A549 (cell line): ENCODE results near the gene STAP2. TPM values are rescaled to one million over a fixed set of nuclear protein-coding genes. Genes with fewer than 3 reads are reported as not detected.

ENCODE experiments used
- ATAC-seq, 2 experiments: fragments of 200-7000 bp in 1 of 2; fragments of >200 bp in 1 of 2; cut with Nextera tagmentation in 1 of 2; cut with Tn5 transposase in 1 of 2; 3 replicates each; pipeline versions ENCODE4 v1.8.0 to v1.9.1; 2018 to 2020; ENCODE audit warnings: mild to moderate bottlenecking in 1 of 2, moderate library complexity in 1 of 2
- CTCF ChIA-PET: fragments of 300-600 bp; sonication (Branson Sonifier 250); formaldehyde crosslinking; extraction: SDS; loops from one replicate; lab custom pipeline; 2021; ENCODE audit warnings: antibody characterized with exemption, inconsistent platforms; lab: Yijun Ruan, JAX
- POLR2A ChIA-PET: fragments of 350-600 bp; formaldehyde crosslinking; extraction: SDS; loops from one replicate; lab custom pipeline; 2021; ENCODE audit warnings: antibody characterized with exemption, inconsistent platforms; lab: Yijun Ruan, JAX
- DNase-seq, 2 experiments: peaks; one replicate each; pipeline versions ENCODE4 v3.0.0 to v3.0.0-alpha.2; 2011 to 2016; ENCODE audit warnings: low read depth in 1 of 2, low spot score in 1 of 2
- FAIRE-seq: peaks from 2 replicates; lab custom pipeline; 2011; peaks lifted over from hg19 to GRCh38; lab: Jason Lieb, UNC
- H3K27ac ChIP-seq, 2 experiments: fragments of >200 bp; sonication (Bioruptor Twin); formaldehyde crosslinking; 3 replicates each; pipeline ENCODE4 v1.5.1; 2016 to 2017
- H3K4me1 ChIP-seq: fragments of >200 bp; sonication (Bioruptor Twin); formaldehyde crosslinking; 3 replicates; pipeline ENCODE4 v1.6.1; 2016
- H3K4me2 ChIP-seq: fragments of >200 bp; sonication (Bioruptor Twin); formaldehyde crosslinking; 3 replicates; pipeline ENCODE4 v1.6.1; 2016
- H3K4me3 ChIP-seq: fragments of >200 bp; sonication (Bioruptor Twin); formaldehyde crosslinking; 3 replicates; pipeline ENCODE4 v1.5.1; 2016
- H3K9me3 ChIP-seq: fragments of >200 bp; sonication (Bioruptor Twin); formaldehyde crosslinking; 3 replicates; pipeline ENCODE4 v1.6.1; 2016
- CHD2 ChIP-seq: fragments of 150-350 bp; IDR thresholded peaks from 2 replicates; pipeline ENCODE4 v1.6.1; 2014; ENCODE audit warnings: low read length; ENCODE audit not compliant: partially characterized antibody
- EHF ChIP-seq: fragments of 250-450 bp; sonication (Bioruptor Pico); IDR thresholded peaks from 2 replicates; pipeline ENCODE4 v1.5.0; 2020; ENCODE audit warnings: mild to moderate bottlenecking
- FOSB ChIP-seq: fragments of 250-450 bp; sonication (Bioruptor Pico); IDR thresholded peaks from 2 replicates; pipeline ENCODE4 v1.5.0; 2020; ENCODE audit warnings: mild to moderate bottlenecking, moderate library complexity
- FOXS1 ChIP-seq: fragments of 250-450 bp; sonication (Bioruptor Pico); IDR thresholded peaks from 2 replicates; pipeline ENCODE4 v1.5.0; 2020; ENCODE audit warnings: mild to moderate bottlenecking, moderate library complexity
- HEYL ChIP-seq: fragments of 250-450 bp; sonication (Bioruptor Pico); IDR thresholded peaks from 2 replicates; pipeline ENCODE4 v1.8.0; 2021; ENCODE audit warnings: mild to moderate bottlenecking, moderate library complexity
- KDM1A ChIP-seq: fragments of 200-600 bp; sonication (generic); IDR thresholded peaks from 2 replicates; pipeline ENCODE4 v1.6.1; 2016; ENCODE audit warnings: low read depth, mild to moderate bottlenecking
- POLR2AphosphoS2 ChIP-seq: conservative IDR thresholded peaks from 2 replicates; pipeline ENCODE4 v1.6.1; 2012; ENCODE audit warnings: low read length, improper control_type of control experiment, inconsistent platforms
- REST ChIP-seq: fragments of 200-600 bp; sonication (generic); IDR thresholded peaks from 2 replicates; pipeline ENCODE4 v1.6.1; 2016; ENCODE audit warnings: antibody characterized with exemption, mild to moderate bottlenecking, moderate library complexity
- RFX5 ChIP-seq: fragments of 450-650 bp; IDR thresholded peaks from 2 replicates; pipeline ENCODE4 v1.7.1; 2014; ENCODE audit warnings: antibody characterized with exemption, mild to moderate bottlenecking, moderate library complexity
- SREBF2 ChIP-seq: fragments of 450-650 bp; IDR thresholded peaks from 2 replicates; pipeline ENCODE4 v1.6.1; 2014; ENCODE audit warnings: mild to moderate bottlenecking, moderate library complexity
- ZFP36 ChIP-seq: fragments of 450-650 bp; IDR thresholded peaks from 2 replicates; pipeline ENCODE4 v1.6.1; 2014; ENCODE audit warnings: borderline replicate concordance; ENCODE audit not compliant: partially characterized antibody
- WGBS: methylation state at CpG from one replicate; pipeline ENCODE4 v1.1.6; 2017; ENCODE audit errors: missing lambda C conversion rate; 5-methylcytosine and 5-hydroxymethylcytosine counted together
- polyA plus RNA-seq, 4 experiments: library from polyadenylated mRNA; depleted of rRNA in 3 of 4; stranded (reverse); fragments of >200 nt; fragmentation: RNase III in 1 of 4; extraction: RNeasy Plus Mini Kit Qiagen cat#74134 plus additional on column Dnase treatment in 1 of 4; gene quantifications; 2 replicates in 3 of 4; 3 replicates in 1 of 4; pipeline ENCODE4 v1.2.3, GENCODE V29; 2011 to 2017
- TF ChIP-seq, protein P1 (sequence below): fragments of 250-450 bp; sonication (Bioruptor Pico); IDR thresholded peaks from 2 replicates; pipeline ENCODE4 v1.5.0; 2021; ENCODE audit warnings: mild to moderate bottlenecking, moderate library complexity, borderline replicate concordance

The STAP2 gene
- polyA plus RNA-seq, 2 of the 4 experiments (the other 2 are of a cell fraction) = 0.19 TPM; not detected in 1

DNA sequence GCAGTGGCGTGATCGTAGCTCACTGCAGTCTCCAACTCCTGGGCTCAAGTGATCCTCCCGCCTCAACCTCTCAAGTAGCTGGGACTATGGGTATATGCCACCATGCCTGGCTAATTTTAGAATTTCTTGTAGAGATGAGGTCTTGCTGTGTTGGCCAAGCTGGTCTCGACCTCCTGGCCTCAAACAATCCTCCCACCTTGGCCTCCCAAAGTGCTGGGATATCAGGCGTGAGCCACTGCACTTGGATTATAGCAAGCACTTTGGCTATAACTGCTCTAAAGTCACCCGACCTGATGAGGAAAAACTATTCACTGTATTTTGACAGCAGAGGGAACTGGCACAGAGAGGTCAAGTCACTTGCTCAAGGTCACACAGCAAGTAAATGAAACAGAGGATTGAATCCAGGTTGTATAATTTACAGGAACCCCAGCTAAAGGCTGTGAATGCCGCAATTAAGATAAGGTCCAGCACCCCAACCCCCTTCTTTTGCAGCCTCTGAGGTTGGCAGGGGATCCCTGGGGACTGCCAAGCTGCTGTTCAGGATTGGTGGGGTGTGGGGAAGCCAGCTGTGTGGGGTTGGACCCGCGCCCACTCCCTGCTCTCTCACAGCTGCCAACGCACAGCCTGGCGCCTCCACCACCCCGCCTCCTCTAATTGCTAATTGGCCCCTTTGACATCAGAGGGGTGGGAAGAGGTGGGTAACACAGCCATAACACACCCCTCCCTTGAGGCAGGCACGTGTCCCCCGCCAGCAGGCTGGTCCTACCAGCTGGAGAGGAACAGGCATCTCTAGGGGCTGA, 42.5 kb downstream of the STAP2 start:
- ATAC-seq = no peak
- H3K4me1 ChIP-seq = no peaks in the 10 kb centered on the region
- ChIA-PET POLR2A (interaction anchor here (0.7 kb wide), 1 partner anchor 1477 kb away, joined by 3 read pairs; no protein-coding TSS in a partner anchor), CTCF (interaction anchor here (0.7 to 1.3 kb wide), 3 partner anchors 28 to 89 kb away, joined by 3 to 6 read pairs (median 3); no protein-coding TSS in a partner anchor)
- H3K9me3 ChIP-seq = no peaks in the 10 kb centered on the region
- FAIRE-seq = no peak
- no peak overlapping the region for H3K4me2 ChIP-seq
- WGBS = 69% methylated on average over 13 of the region's 14 CpGs
- H3K27ac ChIP-seq = no peak overlapping the region
- H3K4me3 ChIP-seq = no peak overlapping the region
- DNase-seq = no peak
- no peak for TF ChIP-seq SREBF2
- no peak for TF ChIP-seq REST
- TF ChIP-seq ZFP36 = peak; percentile 69
- TF ChIP-seq FOXS1 (CRISPR knock-in tag) = no peak
- TF ChIP-seq FOSB (CRISPR knock-in tag) = no peak
- TF ChIP-seq, all 56 proteins: peak for 1

GRCh38 chr19:4294389-4294788, 44.2 kb downstream of the STAP2 start:
- no peaks in the 10 kb centered on the region for H3K9me3 ChIP-seq
- FAIRE-seq = no peak
- DNase-seq = no peak
- WGBS = 71% methylated on average over 5 of the region's 10 CpGs
- no peak for TF ChIP-seq POLR2AphosphoS2
- POLR2A ChIA-PET = no interaction called here
- H3K27ac ChIP-seq = no peak overlapping the region
- H3K4me3 ChIP-seq = no peak overlapping the region
- CTCF ChIA-PET = no interaction called here
- no peak for ATAC-seq
- no peak overlapping the region for H3K4me2 ChIP-seq
- no peaks in the 10 kb centered on the region for H3K4me1 ChIP-seq

DNA sequence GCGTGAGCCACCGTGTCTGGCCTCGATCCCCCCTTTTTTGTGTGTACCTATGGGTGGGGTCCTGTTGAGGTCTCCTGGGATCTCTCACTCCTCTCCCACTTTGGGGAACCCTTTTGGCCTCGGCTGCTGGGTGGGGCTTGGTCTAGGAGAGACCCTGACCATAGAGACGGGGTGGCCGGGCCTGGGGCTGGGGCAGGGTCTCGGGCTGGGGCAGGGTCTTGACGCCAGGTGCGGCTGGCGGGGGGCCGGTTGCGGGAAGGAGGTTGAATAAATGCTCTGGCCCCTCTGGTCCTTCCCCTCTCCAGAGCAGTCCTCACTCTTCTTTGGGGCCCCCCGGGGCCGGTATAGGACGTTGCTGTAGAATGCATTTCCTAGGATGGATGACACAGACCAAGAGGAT, 46.1 kb downstream of the STAP2 start:
- Histone ChIP-seq H3K9me3 (no peaks in the 10 kb centered on the region), H3K4me2 (no peak overlapping the region), H3K4me1 (no peaks in the 10 kb centered on the region), H3K4me3 (no peak overlapping the region), H3K27ac (no peak overlapping the region)
- ChIA-PET CTCF (no interaction called here), POLR2A (no interaction called here)
- ATAC-seq (0 out of 6 replicates have a peak, but pooled peaks have one; percentile 33 to 43), DNase-seq (no peak), FAIRE-seq (no peak)
- no peak for TF ChIP-seq HEYL
- TF ChIP-seq RFX5 = no peak
- TF ChIP-seq EHF (CRISPR knock-in tag) = no peak
- TF ChIP-seq, protein P1, sequence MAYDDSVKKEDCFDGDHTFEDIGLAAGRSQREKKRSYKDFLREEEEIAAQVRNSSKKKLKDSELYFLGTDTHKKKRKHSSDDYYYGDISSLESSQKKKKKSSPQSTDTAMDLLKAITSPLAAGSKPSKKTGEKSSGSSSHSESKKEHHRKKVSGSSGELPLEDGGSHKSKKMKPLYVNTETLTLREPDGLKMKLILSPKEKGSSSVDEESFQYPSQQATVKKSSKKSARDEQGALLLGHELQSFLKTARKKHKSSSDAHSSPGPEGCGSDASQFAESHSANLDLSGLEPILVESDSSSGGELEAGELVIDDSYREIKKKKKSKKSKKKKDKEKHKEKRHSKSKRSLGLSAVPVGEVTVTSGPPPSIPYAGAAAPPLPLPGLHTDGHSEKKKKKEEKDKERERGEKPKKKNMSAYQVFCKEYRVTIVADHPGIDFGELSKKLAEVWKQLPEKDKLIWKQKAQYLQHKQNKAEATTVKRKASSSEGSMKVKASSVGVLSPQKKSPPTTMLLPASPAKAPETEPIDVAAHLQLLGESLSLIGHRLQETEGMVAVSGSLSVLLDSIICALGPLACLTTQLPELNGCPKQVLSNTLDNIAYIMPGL = no peak
- no peak for TF ChIP-seq CHD2
- 72% methylated on average over 10 of the region's 15 CpGs for WGBS

DNA sequence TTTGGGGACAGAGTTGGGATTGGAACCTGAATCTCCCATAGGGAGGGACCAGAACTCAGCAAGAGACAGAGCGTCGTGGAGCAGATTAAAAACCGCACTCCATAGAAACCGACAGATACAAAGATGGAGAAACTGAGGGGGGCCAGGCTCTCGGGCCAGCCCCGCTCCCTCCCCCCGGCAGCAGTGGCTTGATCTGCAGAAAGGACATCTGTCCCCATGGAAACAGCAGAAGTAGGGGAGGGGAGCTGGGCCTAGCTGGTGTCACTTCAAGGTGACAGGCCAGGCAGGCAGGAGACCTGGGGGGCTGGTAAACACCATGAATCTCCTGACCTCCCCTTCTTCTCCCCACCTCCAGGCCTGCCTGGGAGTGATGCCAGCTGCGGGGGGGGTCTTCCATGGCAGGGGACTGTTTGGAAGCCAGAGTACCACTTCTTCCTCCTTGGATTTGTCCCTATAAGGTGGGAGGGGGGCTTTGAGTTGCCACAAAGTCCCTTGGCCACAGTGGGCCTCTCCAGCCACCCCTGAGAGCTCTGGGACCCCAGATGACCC, 47.4 kb downstream of the STAP2 start:
- no peak for ATAC-seq
- POLR2A ChIA-PET = no interaction called here

More for the DNA sequence above, 47.4 kb downstream of the STAP2 start:
- DNase-seq (no peak), FAIRE-seq (no peak)
- no peak overlapping the region for H3K4me2 ChIP-seq
- 78% methylated on average over 7 of the region's 8 CpGs for WGBS
- H3K4me3 ChIP-seq = no peak overlapping the region
- no peaks in the 10 kb centered on the region for H3K4me1 ChIP-seq
- H3K9me3 ChIP-seq = no peaks in the 10 kb centered on the region
- CTCF ChIA-PET = no interaction called here
- no peak for TF ChIP-seq KDM1A
- no peak for TF ChIP-seq FOXS1 (CRISPR knock-in tag)
- H3K27ac ChIP-seq = no peak overlapping the region
